ENCODE measurements around the gene DOCK4.
"Not testable (repeated sequence)": the region's sequence is repeated elsewhere in the genome, so short reads cannot be mapped to it uniquely, and the experiment has no call there.

DOCK4 gene

GRCh38 chr7:112128461-112129425 is 77.5 kb downstream of the DOCK4 start:
- H3K4me3 ChIP-seq (ENCODE audit: low read depth in 1 of 5, low read length in 5 of 5); H3K9me3 ChIP-seq (ENCODE audit: control insufficient read depth in 5 of 5, low read length in 5 of 5); H3K36me3 ChIP-seq (ENCODE audit: control insufficient read depth in 5 of 5, insufficient read depth in 5 of 5, low read length in 5 of 5); H3K9ac ChIP-seq (ENCODE audit: low read length in 5 of 5); H3K27me3 ChIP-seq (ENCODE audit: control insufficient read depth in 5 of 5, insufficient read depth in 4 of 5, low read length in 5 of 5): not testable (repeated sequence)
- Histone ChIP-seq H3K27ac (ENCODE audit: low read depth, low read length) (peak overlapping the region; percentile 2), H3K4me1 (ENCODE audit: control insufficient read depth in 5 of 5, insufficient read depth in 5 of 5, low read length in 5 of 5) (peaks cover 0 to 27% (median 2%) of the 10 kb centered on the region in 5 donors)

- H3K36me3 ChIP-seq (ENCODE audit: control insufficient read depth in 5 of 5, insufficient read depth in 5 of 5, low read length in 5 of 5); H3K4me3 ChIP-seq (ENCODE audit: low read depth in 1 of 5, low read length in 5 of 5); H3K27me3 ChIP-seq (ENCODE audit: control insufficient read depth in 5 of 5, insufficient read depth in 4 of 5, low read length in 5 of 5); H3K9me3 ChIP-seq (ENCODE audit: control insufficient read depth in 5 of 5, low read length in 5 of 5); H3K9ac ChIP-seq (ENCODE audit: low read length in 5 of 5); H3K27ac ChIP-seq (ENCODE audit: low read depth, low read length): not testable (repeated sequence)
- peaks cover 0 to 23% (median 2%) of the 10 kb centered on the region in 5 donors for H3K4me1 ChIP-seq (ENCODE audit: control insufficient read depth in 5 of 5, insufficient read depth in 5 of 5, low read length in 5 of 5)
These were observed 78.2 kb downstream of the DOCK4 start for GRCh38 chr7:112128041-112128440.

- Histone ChIP-seq H3K9ac (ENCODE audit: low read length in 5 of 5) (no peak overlapping the region), H3K27me3 (ENCODE audit: control insufficient read depth in 5 of 5, insufficient read depth in 4 of 5, low read length in 5 of 5) (no peaks in the 10 kb centered on the region), H3K27ac (ENCODE audit: low read depth, low read length) (no peak overlapping the region), H3K9me3 (ENCODE audit: control insufficient read depth in 5 of 5, low read length in 5 of 5) (no peaks in the 10 kb centered on the region), H3K4me1 (ENCODE audit: control insufficient read depth in 5 of 5, insufficient read depth in 5 of 5, low read length in 5 of 5) (peaks cover 0 to 11% (median 2%) of the 10 kb centered on the region in 5 donors), H3K4me3 (ENCODE audit: low read depth in 1 of 5, low read length in 5 of 5) (no peak overlapping the region), H3K36me3 (ENCODE audit: control insufficient read depth in 5 of 5, insufficient read depth in 5 of 5, low read length in 5 of 5) (no peaks in the 10 kb centered on the region)
These were observed 80.9 kb downstream of the DOCK4 start for GRCh38 chr7:112125250-112125649.

GRCh38 chr7:112124061-112124766 is 82.0 kb downstream of the DOCK4 start:
- Histone ChIP-seq H3K9me3 (ENCODE audit: control insufficient read depth in 5 of 5, low read length in 5 of 5) (no peaks in the 10 kb centered on the region), H3K9ac (ENCODE audit: low read length in 5 of 5) (no peak overlapping the region), H3K4me3 (ENCODE audit: low read depth in 1 of 5, low read length in 5 of 5) (no peak overlapping the region), H3K4me1 (ENCODE audit: control insufficient read depth in 5 of 5, insufficient read depth in 5 of 5, low read length in 5 of 5) (peaks cover 0 to 7% (median 5%) of the 10 kb centered on the region in 5 donors), H3K36me3 (ENCODE audit: control insufficient read depth in 5 of 5, insufficient read depth in 5 of 5, low read length in 5 of 5) (no peaks in the 10 kb centered on the region), H3K27me3 (ENCODE audit: control insufficient read depth in 5 of 5, insufficient read depth in 4 of 5, low read length in 5 of 5) (no peaks in the 10 kb centered on the region), H3K27ac (ENCODE audit: low read depth, low read length) (peak overlapping the region; percentile 35)

GRCh38 chr7:112122798-112123197 is 83.4 kb downstream of the DOCK4 start:
- Histone ChIP-seq H3K36me3 (ENCODE audit: control insufficient read depth in 5 of 5, insufficient read depth in 5 of 5, low read length in 5 of 5) (no peaks in the 10 kb centered on the region), H3K4me1 (ENCODE audit: control insufficient read depth in 5 of 5, insufficient read depth in 5 of 5, low read length in 5 of 5) (peaks cover 1 to 7% (median 6%) of the 10 kb centered on the region in 5 donors), H3K27ac (ENCODE audit: low read depth, low read length) (no peak overlapping the region), H3K27me3 (ENCODE audit: control insufficient read depth in 5 of 5, insufficient read depth in 4 of 5, low read length in 5 of 5) (no peaks in the 10 kb centered on the region), H3K9ac (ENCODE audit: low read length in 5 of 5) (no peak overlapping the region), H3K4me3 (ENCODE audit: low read depth in 1 of 5, low read length in 5 of 5) (no peak overlapping the region), H3K9me3 (ENCODE audit: control insufficient read depth in 5 of 5, low read length in 5 of 5) (no peaks in the 10 kb centered on the region)

GRCh38 chr7:112122144-112122543 is 84.1 kb downstream of the DOCK4 start:
- H3K27ac ChIP-seq (ENCODE audit: low read depth, low read length), result no peak overlapping the region
- H3K9ac ChIP-seq (ENCODE audit: low read length in 5 of 5), result no peak overlapping the region
- peaks cover 1 to 7% (median 6%) of the 10 kb centered on the region in 5 donors for H3K4me1 ChIP-seq (ENCODE audit: control insufficient read depth in 5 of 5, insufficient read depth in 5 of 5, low read length in 5 of 5)
- H3K4me3 ChIP-seq (ENCODE audit: low read depth in 1 of 5, low read length in 5 of 5), result no peak overlapping the region
- H3K36me3 ChIP-seq (ENCODE audit: control insufficient read depth in 5 of 5, insufficient read depth in 5 of 5, low read length in 5 of 5), result no peaks in the 10 kb centered on the region
- no peaks in the 10 kb centered on the region for H3K27me3 ChIP-seq (ENCODE audit: control insufficient read depth in 5 of 5, insufficient read depth in 4 of 5, low read length in 5 of 5)
- no peaks in the 10 kb centered on the region for H3K9me3 ChIP-seq (ENCODE audit: control insufficient read depth in 5 of 5, low read length in 5 of 5)

GRCh38 chr7:112121318-112121717 is 84.9 kb downstream of the DOCK4 start:
- H3K27ac ChIP-seq (ENCODE audit: low read depth, low read length), result no peak overlapping the region
- H3K9ac ChIP-seq (ENCODE audit: low read length in 5 of 5), result no peak overlapping the region
- no peaks in the 10 kb centered on the region for H3K36me3 ChIP-seq (ENCODE audit: control insufficient read depth in 5 of 5, insufficient read depth in 5 of 5, low read length in 5 of 5)
- H3K4me1 ChIP-seq (ENCODE audit: control insufficient read depth in 5 of 5, insufficient read depth in 5 of 5, low read length in 5 of 5), result peaks cover 1 to 7% (median 6%) of the 10 kb centered on the region in 5 donors
- no peak overlapping the region for H3K4me3 ChIP-seq (ENCODE audit: low read depth in 1 of 5, low read length in 5 of 5)
- H3K27me3 ChIP-seq (ENCODE audit: control insufficient read depth in 5 of 5, insufficient read depth in 4 of 5, low read length in 5 of 5), result no peaks in the 10 kb centered on the region
- no peaks in the 10 kb centered on the region for H3K9me3 ChIP-seq (ENCODE audit: control insufficient read depth in 5 of 5, low read length in 5 of 5)

GRCh38 chr7:112120696-112121217 is 85.4 kb downstream of the DOCK4 start:
- H3K27ac ChIP-seq (ENCODE audit: low read depth, low read length), result no peak overlapping the region

GRCh38 chr7:112118581-112119566 is 87.3 kb downstream of the DOCK4 start:
- Histone ChIP-seq H3K36me3 (ENCODE audit: control insufficient read depth in 5 of 5, insufficient read depth in 5 of 5, low read length in 5 of 5) (no peaks in the 10 kb centered on the region), H3K4me1 (ENCODE audit: control insufficient read depth in 5 of 5, insufficient read depth in 5 of 5, low read length in 5 of 5) (peaks cover 1 to 8% (median 7%) of the 10 kb centered on the region in 5 donors), H3K27me3 (ENCODE audit: control insufficient read depth in 5 of 5, insufficient read depth in 4 of 5, low read length in 5 of 5) (no peaks in the 10 kb centered on the region), H3K9ac (ENCODE audit: low read length in 5 of 5) (no peak overlapping the region), H3K27ac (ENCODE audit: low read depth, low read length) (no peak overlapping the region), H3K9me3 (ENCODE audit: control insufficient read depth in 5 of 5, low read length in 5 of 5) (no peaks in the 10 kb centered on the region), H3K4me3 (ENCODE audit: low read depth in 1 of 5, low read length in 5 of 5) (no peak overlapping the region)

More at GRCh38 chr7:112120696-112121217, 85.4 kb downstream of the DOCK4 start:
- no peaks in the 10 kb centered on the region for H3K36me3 ChIP-seq (ENCODE audit: control insufficient read depth in 5 of 5, insufficient read depth in 5 of 5, low read length in 5 of 5)
- peaks cover 1 to 7% (median 6%) of the 10 kb centered on the region in 5 donors for H3K4me1 ChIP-seq (ENCODE audit: control insufficient read depth in 5 of 5, insufficient read depth in 5 of 5, low read length in 5 of 5)
- no peaks in the 10 kb centered on the region for H3K9me3 ChIP-seq (ENCODE audit: control insufficient read depth in 5 of 5, low read length in 5 of 5)
- H3K4me3 ChIP-seq (ENCODE audit: low read depth in 1 of 5, low read length in 5 of 5), result no peak overlapping the region
- H3K9ac ChIP-seq (ENCODE audit: low read length in 5 of 5), result no peak overlapping the region
- H3K27me3 ChIP-seq (ENCODE audit: control insufficient read depth in 5 of 5, insufficient read depth in 4 of 5, low read length in 5 of 5), result no peaks in the 10 kb centered on the region
